ENCODE data around the gene EPHA6.

EPHA6 gene

GRCh38 chr3:97647441-97647982 lies 833.1 kb downstream of the EPHA6 start:
- no peak for DNase-seq (ENCODE audit: low read depth)

- DNase-seq (ENCODE audit: low read depth), result no peak
These were observed 841.6 kb downstream of the EPHA6 start for GRCh38 chr3:97655971-97656370.

GRCh38 chr3:97656638-97657037 lies 842.2 kb downstream of the EPHA6 start:
- DNase-seq (ENCODE audit: low read depth), result no peak

- DNase-seq (ENCODE audit: low read depth), result no peak
These were observed 844.4 kb downstream of the EPHA6 start for GRCh38 chr3:97658668-97659285.

GRCh38 chr3:97662264-97662663 lies 847.9 kb downstream of the EPHA6 start:
- DNase-seq (ENCODE audit: low read depth), result no peak

GRCh38 chr3:97662762-97663161 lies 848.4 kb downstream of the EPHA6 start:
- no peak for DNase-seq (ENCODE audit: low read depth)

GRCh38 chr3:97665896-97666295 lies 851.5 kb downstream of the EPHA6 start:
- no peak for DNase-seq (ENCODE audit: low read depth)

GRCh38 chr3:97670952-97671351 lies 856.6 kb downstream of the EPHA6 start:
- no peak for DNase-seq (ENCODE audit: low read depth)

- no peak for DNase-seq (ENCODE audit: low read depth)
These were observed 859.1 kb downstream of the EPHA6 start for GRCh38 chr3:97673357-97673997.

GRCh38 chr3:97674461-97674860 lies 860.1 kb downstream of the EPHA6 start:
- DNase-seq (ENCODE audit: low read depth), result no peak

GRCh38 chr3:97680210-97680609 lies 865.8 kb downstream of the EPHA6 start:
- DNase-seq (ENCODE audit: low read depth), result no peak

- DNase-seq (ENCODE audit: low read depth), result no peak
These were observed 866.3 kb downstream of the EPHA6 start for GRCh38 chr3:97680696-97681095.

- DNase-seq (ENCODE audit: low read depth), result no peak
These were observed 870.1 kb downstream of the EPHA6 start for GRCh38 chr3:97684490-97684889.

GRCh38 chr3:97686258-97686657 lies 871.9 kb downstream of the EPHA6 start:
- no peak for DNase-seq (ENCODE audit: low read depth)

- no peak for DNase-seq (ENCODE audit: low read depth)
These were observed 873.3 kb downstream of the EPHA6 start for GRCh38 chr3:97687734-97688133.

- no peak for DNase-seq (ENCODE audit: low read depth)
These were observed 874.7 kb downstream of the EPHA6 start for GRCh38 chr3:97689111-97689510.

GRCh38 chr3:97689962-97690361 lies 875.6 kb downstream of the EPHA6 start:
- no peak for DNase-seq (ENCODE audit: low read depth)

GRCh38 chr3:97691354-97691753 lies 877.0 kb downstream of the EPHA6 start:
- DNase-seq (ENCODE audit: low read depth), result no peak

GRCh38 chr3:97692389-97692788 lies 878.0 kb downstream of the EPHA6 start:
- no peak for DNase-seq (ENCODE audit: low read depth)

GRCh38 chr3:97692831-97693230 lies 878.4 kb downstream of the EPHA6 start:
- DNase-seq (ENCODE audit: low read depth), result no peak

GRCh38 chr3:97694876-97695275 lies 880.5 kb downstream of the EPHA6 start:
- DNase-seq (ENCODE audit: low read depth), result no peak

- DNase-seq (ENCODE audit: low read depth), result no peak
These were observed 884.3 kb downstream of the EPHA6 start for GRCh38 chr3:97698691-97699090.

GRCh38 chr3:97699889-97700288 lies 885.5 kb downstream of the EPHA6 start:
- no peak for DNase-seq (ENCODE audit: low read depth)

GRCh38 chr3:97705764-97706163 lies 891.4 kb downstream of the EPHA6 start:
- no peak for DNase-seq (ENCODE audit: low read depth)

Measured in stimulated activated CD8-positive, alpha-beta memory T cell treated with anti-CD3 and anti-CD28 coated beads, Interleukin-7, amount 100 ng/mL, for 24 hours (primary cell).